HepG2 (cell line): ENCODE measurements around the gene GNAZ. TPM values are rescaled to one million over a fixed set of nuclear protein-coding genes. Genes with fewer than 3 reads are reported as not detected.

ENCODE experiments used
- CHD4 ChIP-seq: fragments of 200-600 bp; sonication (generic); IDR thresholded peaks from 2 replicates; pipeline ENCODE4 v1.7.0; 2017; ENCODE audit warnings: mild to moderate bottlenecking, low read length, borderline replicate concordance
- RAD21 ChIP-seq: fragments of 450-650 bp; formaldehyde crosslinking; IDR thresholded peaks from 2 replicates; pipeline ENCODE4 v1.5.0; 2020; ENCODE audit warnings: mild to moderate bottlenecking
- ZNF20 ChIP-seq: sonication (generic); formaldehyde crosslinking; IDR thresholded peaks from 2 replicates; pipeline ENCODE4 v1.4.0; 2020; ENCODE audit warnings: mild to moderate bottlenecking, moderate library complexity, missing genetic modification reagents
- ZNF687 ChIP-seq: sonication (generic); formaldehyde crosslinking; IDR thresholded peaks from 2 replicates; pipeline ENCODE4 v1.5.1; 2020; ENCODE audit warnings: mild to moderate bottlenecking, missing genetic modification reagents, moderate library complexity
- ZNF710 ChIP-seq: sonication (generic); formaldehyde crosslinking; IDR thresholded peaks from 2 replicates; pipeline ENCODE4 v1.5.0; 2020; ENCODE audit warnings: mild to moderate bottlenecking, missing genetic modification reagents, borderline replicate concordance
- ZNF746 ChIP-seq: sonication (generic); formaldehyde crosslinking; IDR thresholded peaks from 2 replicates; pipeline ENCODE4 v1.8.0; 2022; ENCODE audit warnings: mild to moderate bottlenecking, missing genetic modification reagents
- polyA plus RNA-seq, 8 experiments: library from polyadenylated mRNA; depleted of rRNA in 3 of 8; stranded (reverse) in 7 of 8; unstranded in 1 of 8; fragments of >200 nt; fragmentation: Illumina TruSeq in 4 of 8; extraction: Trizol in 4 of 8; gene quantifications; 2 replicates each; pipeline versions ENCODE4 v1.2.1 to v1.2.3, GENCODE V29; 2011 to 2016; ENCODE audit warnings: low read depth in 4 of 8, missing spikeins in 1 of 8, mixed read lengths in 1 of 8; ENCODE audit not compliant: insufficient read depth in 1 of 8
- total RNA-seq, 5 experiments: library from RNA; depleted of rRNA; stranded (reverse); fragments of >200 nt; fragmentation: Illumina TruSeq; extraction: Trizol; gene quantifications; 2 replicates each; pipeline ENCODE4 v1.2.3, GENCODE V29; 2016; ENCODE audit warnings: low read depth in 1 of 5

The GNAZ gene
- total and polyA plus RNA-seq, 2 of the 13 experiments (the other 11 are each of a cell fraction or from before 2014, with no cell fraction given), result 11.4 to 22.3 TPM

GRCh38 chr22:23077627-23078461 is 7.5 kb downstream of the GNAZ start (continued):
- TF ChIP-seq ZNF687 (CRISPR knock-in tag) (peak; percentile 68), CHD4 (no peak), RAD21 (peak; percentile 55; the same call in 1 of the 2 replicates), ZNF746 (no peak), ZNF710 (no peak), ZNF20 (no peak)
